GM10266 (cell line): ENCODE data around the gene ENG.

Experiments used
- DNase-seq: peaks from one replicate; pipeline ENCODE4 v3.0.0; 2012; ENCODE audit errors: extremely low spot score
- TF ChIP-seq, protein P1 (sequence below): IDR thresholded peaks from 2 replicates; pipeline ENCODE4 v1.5.1; 2012; ENCODE audit warnings: mild to moderate bottlenecking, low read depth; ENCODE audit not compliant: control insufficient read depth, insufficient read depth; ENCODE audit errors: missing control alignments

ENG gene

GRCh38 chr9:127779136-127779981 lies 75.1 kb downstream of the ENG start:
- DNase-seq = no peak
- TF ChIP-seq, protein P1, sequence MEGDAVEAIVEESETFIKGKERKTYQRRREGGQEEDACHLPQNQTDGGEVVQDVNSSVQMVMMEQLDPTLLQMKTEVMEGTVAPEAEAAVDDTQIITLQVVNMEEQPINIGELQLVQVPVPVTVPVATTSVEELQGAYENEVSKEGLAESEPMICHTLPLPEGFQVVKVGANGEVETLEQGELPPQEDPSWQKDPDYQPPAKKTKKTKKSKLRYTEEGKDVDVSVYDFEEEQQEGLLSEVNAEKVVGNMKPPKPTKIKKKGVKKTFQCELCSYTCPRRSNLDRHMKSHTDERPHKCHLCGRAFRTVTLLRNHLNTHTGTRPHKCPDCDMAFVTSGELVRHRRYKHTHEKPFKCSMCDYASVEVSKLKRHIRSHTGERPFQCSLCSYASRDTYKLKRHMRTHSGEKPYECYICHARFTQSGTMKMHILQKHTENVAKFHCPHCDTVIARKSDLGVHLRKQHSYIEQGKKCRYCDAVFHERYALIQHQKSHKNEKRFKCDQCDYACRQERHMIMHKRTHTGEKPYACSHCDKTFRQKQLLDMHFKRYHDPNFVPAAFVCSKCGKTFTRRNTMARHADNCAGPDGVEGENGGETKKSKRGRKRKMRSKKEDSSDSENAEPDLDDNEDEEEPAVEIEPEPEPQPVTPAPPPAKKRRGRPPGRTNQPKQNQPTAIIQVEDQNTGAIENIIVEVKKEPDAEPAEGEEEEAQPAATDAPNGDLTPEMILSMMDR = no peak

DNA sequence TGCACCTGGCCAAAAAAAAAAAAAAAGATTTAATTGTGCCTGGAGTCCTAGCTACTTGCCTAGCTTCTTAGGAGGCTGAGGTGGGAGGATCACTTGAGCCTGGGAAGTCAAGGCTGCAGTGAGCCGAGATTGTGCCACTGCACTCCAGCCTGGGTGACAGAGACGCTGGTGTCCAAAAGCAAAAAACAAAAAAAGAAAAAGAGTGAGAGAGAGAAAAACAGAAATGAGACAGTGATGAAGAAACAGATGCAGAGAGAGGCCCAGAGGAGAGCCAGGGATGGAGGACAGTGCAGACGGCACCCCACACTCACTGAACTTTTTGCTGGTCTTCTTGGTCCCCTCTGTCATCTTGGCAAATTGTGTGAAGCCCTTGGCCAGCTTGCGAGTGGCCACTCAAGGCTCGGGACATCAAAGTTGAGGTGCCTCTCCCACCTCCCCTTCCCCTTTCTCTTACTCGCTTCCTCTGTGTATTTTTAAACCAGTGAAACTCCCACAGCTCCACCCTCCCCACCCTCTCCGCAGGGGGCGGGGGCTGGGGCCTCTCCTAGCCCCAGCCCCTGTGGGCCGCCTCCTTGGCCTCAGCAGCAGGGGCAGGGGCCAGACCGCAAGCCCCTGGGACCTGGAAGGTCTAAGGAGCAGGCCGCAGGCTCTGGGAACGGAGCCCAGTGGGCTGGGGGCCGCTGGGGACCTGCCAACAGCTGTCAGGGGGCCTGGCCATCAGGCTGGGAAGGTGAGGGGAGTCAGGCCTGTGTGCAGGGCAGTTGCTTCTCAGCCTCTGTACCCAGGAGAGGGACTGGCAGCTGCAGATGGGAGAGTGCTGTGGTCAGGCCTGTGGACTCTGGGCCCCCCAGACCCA lies 76.0 kb downstream of the ENG start, which contains the start of gene SH2D3C:
TSS of gene SH2D3C (minus strand) at position 387 of the 856 bp plus-strand sequence. CDS start at position 348, 39 bp downstream.
- TF ChIP-seq, protein P1 = no peak
- no peak for DNase-seq

DNA sequence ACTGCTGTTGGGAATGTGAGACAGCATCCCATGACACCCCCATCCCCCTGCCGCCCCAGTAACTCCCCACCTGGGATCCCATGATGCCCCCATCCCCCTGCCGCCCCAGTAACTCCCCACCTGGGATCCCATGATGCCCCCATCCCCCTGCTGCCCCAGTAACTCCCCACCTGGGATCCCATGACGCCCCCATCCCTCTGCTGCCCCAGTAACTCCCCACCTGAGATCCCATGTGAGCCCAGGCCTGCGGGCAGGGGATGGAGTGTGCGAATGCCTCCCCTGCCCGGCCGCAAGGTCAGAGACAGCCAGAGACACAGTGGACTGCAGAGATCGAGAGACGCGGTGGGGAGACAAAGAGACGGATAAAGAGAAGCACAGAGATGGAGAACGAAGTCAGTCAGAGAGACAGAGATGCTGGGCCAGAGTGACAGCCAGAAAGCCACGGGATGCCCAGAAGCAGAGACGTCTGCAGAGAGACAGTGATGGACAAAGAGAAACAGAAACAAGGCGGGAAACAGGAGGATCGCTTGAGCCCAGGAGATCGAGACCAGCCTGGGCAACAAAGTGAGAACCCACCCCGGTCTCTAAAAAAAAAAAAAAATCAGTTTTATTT lies 77.0 kb downstream of the ENG start:
- TF ChIP-seq, protein P1 = no peak
- DNase-seq = no peak

DNA sequence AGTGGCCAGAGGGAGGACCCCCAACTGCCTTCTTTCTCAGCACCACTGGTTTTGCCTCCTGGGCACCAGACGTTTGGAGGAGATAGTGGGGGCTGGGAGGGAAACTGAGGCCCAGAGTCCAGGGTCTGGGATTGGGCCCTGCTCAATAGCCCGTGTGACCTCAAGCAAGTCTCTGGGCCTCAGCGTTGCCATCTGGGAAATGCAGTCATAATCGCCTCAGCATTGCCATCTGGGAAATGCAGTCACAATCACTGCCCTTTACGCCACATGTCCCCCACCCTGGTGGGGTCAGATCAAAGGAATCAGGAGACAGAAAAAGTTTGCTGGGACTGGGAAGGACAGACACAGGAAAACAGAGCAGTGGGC lies 77.6 kb downstream of the ENG start:
- no peak for DNase-seq
- TF ChIP-seq, protein P1 = no peak

DNA sequence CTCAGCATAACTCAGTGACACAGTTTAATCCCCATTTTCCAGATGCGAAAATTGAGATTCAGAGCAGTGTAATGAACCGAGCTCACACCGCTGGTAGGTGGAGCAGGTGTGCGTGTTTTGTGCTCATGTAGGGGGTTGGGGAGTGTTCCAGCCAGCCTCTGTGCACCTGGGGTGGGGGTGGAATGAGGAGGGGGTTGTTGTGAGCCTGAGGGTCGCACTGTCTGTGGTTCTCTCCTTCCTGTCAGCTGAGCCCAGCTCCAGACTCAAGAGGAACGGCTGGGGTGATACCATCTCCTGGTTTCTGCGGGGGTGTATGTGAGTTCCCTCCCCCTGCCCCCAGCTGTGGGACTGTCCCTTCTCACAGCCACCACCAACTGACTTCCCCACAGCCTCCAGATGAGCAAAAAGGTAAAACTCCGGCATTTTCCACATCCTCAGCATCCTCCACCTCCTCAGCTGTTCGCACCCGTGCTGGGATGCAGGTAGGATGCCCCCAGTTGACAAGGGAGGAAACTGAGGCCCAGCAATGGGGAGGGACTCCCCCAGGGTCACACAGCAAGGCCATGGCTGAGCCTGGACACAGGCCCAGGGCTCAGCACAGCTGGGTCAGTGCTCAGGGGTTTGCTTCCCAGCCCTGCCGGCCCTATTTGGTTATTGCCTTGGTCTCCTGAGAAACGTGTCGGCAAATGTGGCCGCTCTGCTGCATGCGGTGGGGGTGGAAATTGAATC lies 78.1 kb downstream of the ENG start:
- TF ChIP-seq, protein P1 = no peak
- peak; percentile 79 for DNase-seq

GRCh38 chr9:127773981-127774380 lies 80.5 kb downstream of the ENG start:
- TF ChIP-seq, protein P1 = no peak
- DNase-seq = no peak
